ENCODE measurements around the gene CYP3A7.
"Not testable (repeated sequence)": the region's sequence is repeated elsewhere in the genome, so short reads cannot be mapped to it uniquely, and the experiment has no call there.

Gene CYP3A7

GRCh38 chr7:99745395-99745794 lies 10.4 kb upstream of the CYP3A7 start:
- not testable (repeated sequence) for H4K20me1 ChIP-seq (ENCODE audit: control insufficient read depth, insufficient read depth, low read depth, low read length); H3K4me2 ChIP-seq (ENCODE audit: low read length); H3K4me1 ChIP-seq (ENCODE audit: control insufficient read depth, low read length); H3F3A ChIP-seq (ENCODE audit: control insufficient read depth, insufficient read depth); H3K9me3 ChIP-seq (ENCODE audit: control insufficient read depth, insufficient read depth, low read length); H3K27ac ChIP-seq (ENCODE audit: low read depth, low read length); H3K79me2 ChIP-seq (ENCODE audit: control insufficient read depth, low read length); H3K9me2 ChIP-seq (replicated peaks; ENCODE audit: control insufficient read depth, low read length); H3K36me3 ChIP-seq (ENCODE audit: control insufficient read depth, low read length); H3K4me3 ChIP-seq (ENCODE audit: low read length)
- H3K27me3 ChIP-seq (ENCODE audit: control insufficient read depth, low read length): peaks cover 17% of the 10 kb centered on the region; the same call in 1 of the 2 replicates

- H3K4me3 ChIP-seq (ENCODE audit: low read length): no peak overlapping the region
- peaks cover 10% of the 10 kb centered on the region; the same call in 1 of the 2 replicates for H3K27me3 ChIP-seq (ENCODE audit: control insufficient read depth, low read length)
- TF ChIP-seq, protein P1, sequence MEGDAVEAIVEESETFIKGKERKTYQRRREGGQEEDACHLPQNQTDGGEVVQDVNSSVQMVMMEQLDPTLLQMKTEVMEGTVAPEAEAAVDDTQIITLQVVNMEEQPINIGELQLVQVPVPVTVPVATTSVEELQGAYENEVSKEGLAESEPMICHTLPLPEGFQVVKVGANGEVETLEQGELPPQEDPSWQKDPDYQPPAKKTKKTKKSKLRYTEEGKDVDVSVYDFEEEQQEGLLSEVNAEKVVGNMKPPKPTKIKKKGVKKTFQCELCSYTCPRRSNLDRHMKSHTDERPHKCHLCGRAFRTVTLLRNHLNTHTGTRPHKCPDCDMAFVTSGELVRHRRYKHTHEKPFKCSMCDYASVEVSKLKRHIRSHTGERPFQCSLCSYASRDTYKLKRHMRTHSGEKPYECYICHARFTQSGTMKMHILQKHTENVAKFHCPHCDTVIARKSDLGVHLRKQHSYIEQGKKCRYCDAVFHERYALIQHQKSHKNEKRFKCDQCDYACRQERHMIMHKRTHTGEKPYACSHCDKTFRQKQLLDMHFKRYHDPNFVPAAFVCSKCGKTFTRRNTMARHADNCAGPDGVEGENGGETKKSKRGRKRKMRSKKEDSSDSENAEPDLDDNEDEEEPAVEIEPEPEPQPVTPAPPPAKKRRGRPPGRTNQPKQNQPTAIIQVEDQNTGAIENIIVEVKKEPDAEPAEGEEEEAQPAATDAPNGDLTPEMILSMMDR (IDR thresholded peaks at IDR 0.05; ENCODE audit: low read depth, low read length, poor library complexity, severe bottlenecking): no peak
- TF ChIP-seq EZH2phosphoT487 (IDR thresholded peaks at IDR 0.05; ENCODE audit: borderline replicate concordance, low read length): no peak
- H3K27ac ChIP-seq (ENCODE audit: low read depth, low read length): no peak overlapping the region
- H3K79me2 ChIP-seq (ENCODE audit: control insufficient read depth, low read length): no peaks in the 10 kb centered on the region
- H3K9me2 ChIP-seq (replicated peaks; ENCODE audit: control insufficient read depth, low read length): no peaks in the 10 kb centered on the region
- no peaks in the 10 kb centered on the region for H3K4me1 ChIP-seq (ENCODE audit: control insufficient read depth, low read length)
- no peaks in the 10 kb centered on the region for H3K9me3 ChIP-seq (ENCODE audit: control insufficient read depth, insufficient read depth, low read length)
- no peaks in the 10 kb centered on the region for H3K36me3 ChIP-seq (ENCODE audit: control insufficient read depth, low read length)
- H3F3A ChIP-seq (ENCODE audit: control insufficient read depth, insufficient read depth): no peaks in the 10 kb centered on the region
- no peaks in the 10 kb centered on the region for H4K20me1 ChIP-seq (ENCODE audit: control insufficient read depth, insufficient read depth, low read depth, low read length)
- H3K4me2 ChIP-seq (ENCODE audit: low read length): no peak overlapping the region
Observed at GRCh38 chr7:99742737-99743394, 7.9 kb upstream of the CYP3A7 start.

DNA sequence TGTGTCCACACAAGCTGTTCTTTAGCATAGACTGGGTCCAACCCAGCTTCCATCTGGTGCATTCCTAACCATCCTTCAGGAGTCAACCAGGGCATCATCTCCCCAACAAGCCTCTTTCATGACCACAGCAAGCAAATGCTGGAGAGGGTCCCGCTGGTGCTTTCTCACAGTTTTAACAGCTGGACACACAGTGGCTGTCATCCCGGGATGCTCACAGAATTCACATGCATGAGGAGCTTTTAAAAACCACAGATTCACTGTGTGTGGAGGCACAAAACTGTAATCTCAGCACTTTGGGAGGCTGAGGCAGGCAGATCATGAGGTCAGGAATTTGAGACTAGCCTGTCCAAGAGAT lies 6.4 kb upstream of the CYP3A7 start:
- H3K79me2 ChIP-seq (ENCODE audit: control insufficient read depth, low read length): no peaks in the 10 kb centered on the region
- H3K9me3 ChIP-seq (ENCODE audit: control insufficient read depth, insufficient read depth, low read length): no peaks in the 10 kb centered on the region
- no peaks in the 10 kb centered on the region for H3K9me2 ChIP-seq (replicated peaks; ENCODE audit: control insufficient read depth, low read length)
- TF ChIP-seq, protein P1 (IDR thresholded peaks at IDR 0.05; ENCODE audit: low read depth, low read length, poor library complexity, severe bottlenecking): no peak
- TF ChIP-seq EZH2phosphoT487 (IDR thresholded peaks at IDR 0.05; ENCODE audit: borderline replicate concordance, low read length): no peak
- peaks cover 9% of the 10 kb centered on the region; the same call in 1 of the 2 replicates for H3K27me3 ChIP-seq (ENCODE audit: control insufficient read depth, low read length)
- no peaks in the 10 kb centered on the region for H3K36me3 ChIP-seq (ENCODE audit: control insufficient read depth, low read length)
- no peak overlapping the region for H3K27ac ChIP-seq (ENCODE audit: low read depth, low read length)
- no peaks in the 10 kb centered on the region for H4K20me1 ChIP-seq (ENCODE audit: control insufficient read depth, insufficient read depth, low read depth, low read length)
- no peak overlapping the region for H3K4me2 ChIP-seq (ENCODE audit: low read length)
- H3F3A ChIP-seq (ENCODE audit: control insufficient read depth, insufficient read depth): no peaks in the 10 kb centered on the region
- H3K4me1 ChIP-seq (ENCODE audit: control insufficient read depth, low read length): no peaks in the 10 kb centered on the region
- H3K4me3 ChIP-seq (ENCODE audit: low read length): no peak overlapping the region

DNA sequence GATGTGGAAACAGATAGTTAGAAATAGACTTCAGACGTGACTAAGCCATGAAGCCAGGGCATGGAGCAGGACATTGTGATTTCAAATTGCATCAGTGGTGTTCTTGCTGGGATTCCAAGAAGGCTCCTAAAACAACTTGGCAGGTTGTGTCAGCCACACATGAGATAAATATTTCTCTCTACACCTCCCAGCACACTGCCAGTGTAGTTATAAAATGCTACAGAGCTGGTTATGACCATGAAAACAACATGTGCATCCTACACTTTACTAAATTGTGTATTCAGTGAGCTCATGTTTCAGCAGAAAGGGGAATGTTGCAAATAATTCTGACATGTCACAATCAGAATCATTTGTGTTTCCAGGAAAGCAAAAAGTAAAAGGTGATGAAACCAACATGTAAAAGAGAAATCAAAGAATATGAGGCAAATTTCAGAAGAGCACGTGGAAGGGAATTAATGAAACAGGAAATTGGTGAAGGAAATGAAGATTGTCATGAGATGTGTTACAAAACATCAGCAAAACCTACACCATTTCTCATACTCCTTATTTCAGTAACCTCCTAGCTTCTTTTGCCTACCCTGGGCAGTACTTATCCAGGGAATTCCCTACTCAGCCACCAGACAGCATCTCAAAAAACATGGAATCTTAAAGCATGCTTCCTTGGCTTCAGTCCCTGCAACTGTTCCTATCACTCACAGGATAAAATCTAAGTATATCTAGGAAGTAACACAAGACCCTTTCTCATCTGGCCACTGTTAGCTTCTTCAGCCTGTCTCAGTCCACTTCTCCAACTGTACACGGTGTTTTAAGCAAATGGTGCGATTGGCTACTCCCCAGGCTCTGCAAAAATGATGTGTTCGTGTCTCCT lies 5.8 kb upstream of the CYP3A7 start:
- Histone ChIP-seq H3K9me2 (replicated peaks; ENCODE audit: control insufficient read depth, low read length) (no peaks in the 10 kb centered on the region), H3K4me2 (ENCODE audit: low read length) (no peak overlapping the region), H3F3A (ENCODE audit: control insufficient read depth, insufficient read depth) (no peaks in the 10 kb centered on the region), H4K20me1 (ENCODE audit: control insufficient read depth, insufficient read depth, low read depth, low read length) (no peaks in the 10 kb centered on the region), H3K36me3 (ENCODE audit: control insufficient read depth, low read length) (no peaks in the 10 kb centered on the region), H3K79me2 (ENCODE audit: control insufficient read depth, low read length) (no peaks in the 10 kb centered on the region), H3K27ac (ENCODE audit: low read depth, low read length) (no peak overlapping the region), H3K27me3 (ENCODE audit: control insufficient read depth, low read length) (peaks cover 9% of the 10 kb centered on the region; the same call in 1 of the 2 replicates), H3K9me3 (ENCODE audit: control insufficient read depth, insufficient read depth, low read length) (no peaks in the 10 kb centered on the region), H3K4me3 (ENCODE audit: low read length) (no peak overlapping the region), H3K4me1 (ENCODE audit: control insufficient read depth, low read length) (no peaks in the 10 kb centered on the region)
- TF ChIP-seq EZH2phosphoT487 (IDR thresholded peaks at IDR 0.05; ENCODE audit: borderline replicate concordance, low read length): no peak

All from DOHH2 (cell line).